Measurements from ENCODE around the gene KDSR.

KDSR gene

GRCh38 chr18:63302636-63303405, 64.2 kb downstream of the KDSR start:
- DNase-seq, result no peak

GRCh38 chr18:63302220-63302619, 64.8 kb downstream of the KDSR start:
- DNase-seq, result no peak

GRCh38 chr18:63301434-63301833, 65.6 kb downstream of the KDSR start:
- DNase-seq, result no peak

GRCh38 chr18:63299837-63300745, 66.9 kb downstream of the KDSR start:
- DNase-seq, result no peak

- DNase-seq, result no peak
Measured at GRCh38 chr18:63298400-63299365, 68.3 kb downstream of the KDSR start.

- no peak for DNase-seq
Measured at GRCh38 chr18:63297687-63298399, 69.2 kb downstream of the KDSR start.

GRCh38 chr18:63293935-63294334, 73.1 kb downstream of the KDSR start:
- no peak for DNase-seq

GRCh38 chr18:63292831-63293683, 73.9 kb downstream of the KDSR start:
- no peak for DNase-seq

- no peak for DNase-seq
Measured at GRCh38 chr18:63291278-63291677, 75.7 kb downstream of the KDSR start.

GRCh38 chr18:63290821-63291200, 76.2 kb downstream of the KDSR start:
- no peak for DNase-seq

- no peak for DNase-seq
Measured at GRCh38 chr18:63290166-63290820, 76.7 kb downstream of the KDSR start.

- no peak for DNase-seq
Measured at GRCh38 chr18:63288311-63288710, 78.7 kb downstream of the KDSR start.

GRCh38 chr18:63287691-63288220, 79.2 kb downstream of the KDSR start:
- no peak for DNase-seq

- no peak for DNase-seq
Measured at GRCh38 chr18:63286926-63287325, 80.1 kb downstream of the KDSR start.

GRCh38 chr18:63284827-63285733, 81.9 kb downstream of the KDSR start:
- no peak for DNase-seq

GRCh38 chr18:63284173-63284799, 82.7 kb downstream of the KDSR start:
- DNase-seq, result no peak

GRCh38 chr18:63283305-63284094, 83.5 kb downstream of the KDSR start:
- DNase-seq, result no peak

GRCh38 chr18:63282793-63283192, 84.2 kb downstream of the KDSR start:
- DNase-seq, result no peak

Measured in KG1 (cell line).